DOHH2 (cell line): ENCODE measurements around the gene TSPAN4.

Experiments used
- H3F3A ChIP-seq: fragments of 200-600 bp; sonication (generic), shearing (Covaris generic); 2 replicates; pipeline ENCODE4 v1.6.0; 2016; ENCODE audit warnings: antibody characterized with exemption, mild to moderate bottlenecking; ENCODE audit not compliant: control insufficient read depth, insufficient read depth
- H3K27ac ChIP-seq: fragments of 200-600 bp; sonication (generic); 2 replicates; pipeline ENCODE4 v1.5.1; 2014; ENCODE audit warnings: low read depth, mild to moderate bottlenecking, low read length, moderate library complexity
- H3K27me3 ChIP-seq: fragments of 200-600 bp; sonication (generic); 2 replicates; pipeline ENCODE4 v1.6.1; 2014; ENCODE audit warnings: mild to moderate bottlenecking, low read length, mixed read lengths; ENCODE audit not compliant: control insufficient read depth
- H3K36me3 ChIP-seq: fragments of 200-600 bp; sonication (generic); 2 replicates; pipeline ENCODE4 v1.6.1; 2014; ENCODE audit warnings: mild to moderate bottlenecking, low read length, moderate library complexity, mixed read lengths; ENCODE audit not compliant: control insufficient read depth
- H3K4me1 ChIP-seq: fragments of 200-600 bp; sonication (generic); 2 replicates; pipeline ENCODE4 v1.6.1; 2014; ENCODE audit warnings: mild to moderate bottlenecking, low read length, mixed read lengths; ENCODE audit not compliant: control insufficient read depth
- H3K4me2 ChIP-seq: fragments of 200-600 bp; sonication (generic); 2 replicates; pipeline ENCODE4 v1.6.0; 2014; ENCODE audit warnings: mild to moderate bottlenecking, low read length, moderate library complexity
- H3K4me3 ChIP-seq: fragments of 200-600 bp; sonication (generic); 2 replicates; pipeline ENCODE4 v1.5.1; 2014; ENCODE audit warnings: mild to moderate bottlenecking, low read length, mixed read lengths
- H3K79me2 ChIP-seq: fragments of 200-600 bp; sonication (generic); 2 replicates; pipeline ENCODE4 v1.6.1; 2014; ENCODE audit warnings: mild to moderate bottlenecking, low read length, mixed read lengths; ENCODE audit not compliant: control insufficient read depth
- H3K9me2 ChIP-seq: fragments of 200-600 bp; sonication (generic); replicated peaks from 2 replicates; pipeline ENCODE4 v1.6.1; 2014; ENCODE audit warnings: mild to moderate bottlenecking, low read length, mixed read lengths; ENCODE audit not compliant: control insufficient read depth
- H3K9me3 ChIP-seq: fragments of 200-600 bp; sonication (generic); 2 replicates; pipeline ENCODE4 v1.6.1; 2014; ENCODE audit warnings: antibody characterized with exemption, low read length, mixed read lengths; ENCODE audit not compliant: control insufficient read depth, insufficient read depth
- H4K20me1 ChIP-seq: fragments of 200-600 bp; sonication (generic); 2 replicates; pipeline ENCODE4 v1.6.0; 2014; ENCODE audit warnings: low read depth, mild to moderate bottlenecking, antibody characterized with exemption, low read length, moderate library complexity; ENCODE audit not compliant: control insufficient read depth, insufficient read depth
- EZH2phosphoT487 ChIP-seq: fragments of 200-600 bp; sonication (generic); IDR thresholded peaks from 2 replicates; pipeline ENCODE4 v1.6.1; 2017; ENCODE audit warnings: borderline replicate concordance, mild to moderate bottlenecking, antibody characterized with exemption, low read length, moderate library complexity, mixed read lengths
- TF ChIP-seq, protein P1 (sequence below): fragments of 200-600 bp; sonication (generic); IDR thresholded peaks from one replicate; pipeline ENCODE4 v1.5.1; 2014; ENCODE audit warnings: antibody characterized with exemption, mild to moderate bottlenecking, low read depth, low read length; ENCODE audit not compliant: poor library complexity, severe bottlenecking

TSPAN4 gene

DNA sequence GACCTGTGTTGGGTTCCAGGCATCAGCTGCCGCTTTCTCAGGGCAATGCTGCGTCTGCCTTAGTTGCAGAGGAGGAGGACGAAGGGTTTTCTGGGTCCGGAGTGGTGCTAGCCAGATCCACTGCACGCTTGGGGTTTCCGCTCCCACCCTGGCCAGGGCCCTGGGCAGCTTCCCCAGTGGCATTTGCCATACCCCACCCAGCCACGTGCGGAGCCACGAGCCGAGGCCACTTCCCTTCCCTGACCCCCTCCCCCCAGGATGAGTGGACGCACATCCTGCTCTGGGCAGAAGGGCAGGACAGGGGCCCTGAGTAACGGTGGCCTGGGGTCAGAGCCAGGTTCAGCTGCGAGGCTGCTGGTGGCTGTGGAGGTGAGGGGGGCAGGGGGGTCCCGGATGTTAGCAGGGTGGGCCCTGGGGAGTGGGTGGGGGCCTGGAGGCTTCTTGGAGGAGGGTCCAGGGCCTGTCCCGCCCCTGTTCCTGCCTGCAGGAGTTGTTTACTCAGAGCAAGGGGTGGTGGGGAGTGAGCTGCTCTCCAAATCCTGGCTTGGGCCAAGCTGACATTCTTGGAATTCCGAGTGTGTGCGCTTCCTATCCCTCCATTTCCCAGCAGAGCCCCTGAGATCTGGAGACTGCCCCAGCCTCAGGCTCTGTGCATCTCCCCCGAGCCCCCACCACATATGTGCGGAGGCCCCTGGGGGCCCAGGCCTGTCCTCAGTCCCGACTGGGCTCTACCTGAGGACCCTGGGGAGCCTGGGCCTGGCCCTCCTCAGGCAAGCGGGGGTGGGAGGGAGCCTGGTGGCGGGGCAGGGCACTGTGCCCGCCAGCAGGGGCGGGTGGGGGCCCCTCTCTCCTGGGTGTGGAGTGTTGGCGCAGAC is 1.4 kb downstream of the TSPAN4 start:
- Histone ChIP-seq H3K9me3 (no peaks in the 10 kb centered on the region), H3K4me1 (peaks cover 38% of the 10 kb centered on the region), H3F3A (no peaks in the 10 kb centered on the region), H3K79me2 (peaks cover 25% of the 10 kb centered on the region), H3K27ac (no peak overlapping the region), H3K9me2 (no peaks in the 10 kb centered on the region), H3K36me3 (peaks cover 26% of the 10 kb centered on the region), H3K4me2 (peak overlapping the region; percentile 90), H3K4me3 (peak overlapping the region; percentile 92), H3K27me3 (peaks cover 22% of the 10 kb centered on the region), H4K20me1 (peaks cover 14% of the 10 kb centered on the region)
- TF ChIP-seq EZH2phosphoT487 = no peak
- TF ChIP-seq, protein P1, sequence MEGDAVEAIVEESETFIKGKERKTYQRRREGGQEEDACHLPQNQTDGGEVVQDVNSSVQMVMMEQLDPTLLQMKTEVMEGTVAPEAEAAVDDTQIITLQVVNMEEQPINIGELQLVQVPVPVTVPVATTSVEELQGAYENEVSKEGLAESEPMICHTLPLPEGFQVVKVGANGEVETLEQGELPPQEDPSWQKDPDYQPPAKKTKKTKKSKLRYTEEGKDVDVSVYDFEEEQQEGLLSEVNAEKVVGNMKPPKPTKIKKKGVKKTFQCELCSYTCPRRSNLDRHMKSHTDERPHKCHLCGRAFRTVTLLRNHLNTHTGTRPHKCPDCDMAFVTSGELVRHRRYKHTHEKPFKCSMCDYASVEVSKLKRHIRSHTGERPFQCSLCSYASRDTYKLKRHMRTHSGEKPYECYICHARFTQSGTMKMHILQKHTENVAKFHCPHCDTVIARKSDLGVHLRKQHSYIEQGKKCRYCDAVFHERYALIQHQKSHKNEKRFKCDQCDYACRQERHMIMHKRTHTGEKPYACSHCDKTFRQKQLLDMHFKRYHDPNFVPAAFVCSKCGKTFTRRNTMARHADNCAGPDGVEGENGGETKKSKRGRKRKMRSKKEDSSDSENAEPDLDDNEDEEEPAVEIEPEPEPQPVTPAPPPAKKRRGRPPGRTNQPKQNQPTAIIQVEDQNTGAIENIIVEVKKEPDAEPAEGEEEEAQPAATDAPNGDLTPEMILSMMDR = no peak

DNA sequence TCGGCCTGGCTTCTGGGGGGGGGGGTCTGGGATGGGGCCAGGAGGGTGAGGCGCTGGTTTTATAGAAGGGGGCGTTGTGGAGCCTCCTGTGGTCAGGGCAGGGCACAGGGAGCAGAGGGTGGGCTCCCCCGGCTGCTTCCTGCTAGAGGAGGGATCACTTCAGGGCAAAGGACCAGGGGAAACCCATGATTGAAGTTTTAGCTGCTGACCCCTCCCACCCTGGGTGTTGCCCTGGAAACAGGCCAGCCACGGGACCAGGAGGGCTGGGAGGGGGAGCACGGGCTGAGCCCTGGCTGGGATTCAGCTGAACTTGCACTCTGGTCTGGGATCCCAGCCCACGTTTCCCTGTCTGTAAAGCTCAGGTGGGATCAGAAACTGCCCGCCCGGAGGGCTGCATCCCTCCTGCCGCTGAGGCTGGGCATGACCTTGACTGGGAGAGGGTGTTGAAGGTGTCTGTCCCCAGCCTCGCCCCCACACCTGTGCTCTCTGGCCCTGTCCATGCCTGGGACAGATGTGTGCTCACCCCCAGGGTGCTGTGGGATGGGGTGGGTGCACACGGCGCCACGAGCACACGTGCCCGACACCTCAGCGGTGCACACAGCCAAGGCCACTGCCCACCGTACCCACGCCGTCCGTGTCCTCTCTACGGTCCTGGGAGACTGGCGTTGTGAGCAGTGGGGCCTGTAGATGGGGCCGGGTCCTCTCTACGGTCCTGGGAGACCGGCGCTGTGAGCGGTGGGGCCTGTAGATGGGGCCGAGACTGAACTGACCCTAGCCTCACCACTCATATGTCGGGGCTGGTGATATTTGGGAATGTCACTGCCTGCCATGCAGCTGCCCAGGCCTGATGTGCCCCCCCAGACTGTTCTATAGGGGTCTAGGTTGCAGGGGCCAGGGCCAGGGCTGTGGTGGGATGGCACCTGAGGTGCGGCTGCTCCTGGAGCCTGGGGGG is 2.3 kb downstream of the TSPAN4 start:
- Histone ChIP-seq H3K4me1 (peaks cover 42% of the 10 kb centered on the region), H3K36me3 (peaks cover 17% of the 10 kb centered on the region), H3K4me3 (no peak overlapping the region), H3F3A (no peaks in the 10 kb centered on the region), H3K27ac (no peak overlapping the region), H4K20me1 (peaks cover 14% of the 10 kb centered on the region), H3K9me3 (no peaks in the 10 kb centered on the region), H3K9me2 (no peaks in the 10 kb centered on the region), H3K4me2 (peak overlapping the region; percentile 90; the same call in 1 of the 2 replicates), H3K79me2 (peaks cover 24% of the 10 kb centered on the region), H3K27me3 (peaks cover 26% of the 10 kb centered on the region)
- TF ChIP-seq, protein P1 = no peak
- TF ChIP-seq EZH2phosphoT487 = no peak

DNA sequence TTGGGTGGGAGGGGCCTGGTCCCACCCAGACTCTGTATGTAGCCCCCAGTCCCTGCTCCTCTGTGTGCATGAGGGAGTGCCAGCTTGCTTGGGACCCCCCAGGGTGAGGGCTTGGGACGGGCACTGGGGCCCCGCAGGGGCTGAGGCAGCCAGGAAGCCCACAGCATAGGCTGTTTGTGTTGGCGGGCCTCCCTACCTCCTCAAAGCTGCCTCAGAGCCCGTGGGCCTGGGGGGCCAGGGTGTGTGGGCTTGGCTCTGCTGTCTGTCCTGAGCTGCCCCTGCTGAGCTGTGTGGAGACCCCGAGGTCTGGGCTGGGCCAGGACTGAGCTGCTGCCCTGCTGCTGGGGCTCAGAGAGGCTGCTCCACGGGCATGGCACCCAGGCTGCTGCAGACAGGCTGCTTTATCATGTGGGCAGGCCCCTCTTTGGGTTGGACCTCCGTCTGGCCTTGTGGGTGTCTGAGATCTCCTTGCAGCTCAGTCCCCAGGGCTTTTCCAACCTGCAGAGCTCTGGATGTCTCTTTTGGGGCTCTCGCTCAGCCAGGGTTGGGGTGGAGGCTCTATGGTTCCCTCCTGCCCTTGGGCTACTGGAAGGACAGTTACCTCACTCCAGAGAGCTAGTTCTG is 3.3 kb downstream of the TSPAN4 start:
- Histone ChIP-seq H3K27me3 (peaks cover 29% of the 10 kb centered on the region), H3K9me3 (no peaks in the 10 kb centered on the region), H3K9me2 (no peaks in the 10 kb centered on the region), H3K79me2 (peaks cover 14% of the 10 kb centered on the region), H3F3A (no peaks in the 10 kb centered on the region), H3K4me2 (no peak overlapping the region), H3K36me3 (peaks cover 7% of the 10 kb centered on the region), H3K27ac (no peak overlapping the region), H3K4me1 (peaks cover 38% of the 10 kb centered on the region), H3K4me3 (no peak overlapping the region), H4K20me1 (peaks cover 8% of the 10 kb centered on the region)
- TF ChIP-seq, protein P1 = no peak
- TF ChIP-seq EZH2phosphoT487 = no peak
